Left ventricle myocardium inferior (tissue), 1 donor: ENCODE measurements around the gene ITGA1. TPM values are rescaled to one million over a fixed set of nuclear protein-coding genes. Genes with fewer than 3 reads are reported as not detected.
A peak's percentile ranks its signal among the peaks of the same experiment; 100 is the strongest.

Experiments
- DNase-seq: peaks from one replicate; pipeline ENCODE4 v3.0.0-alpha.2; 2020
- H3K27ac ChIP-seq: fragments of 200-600 bp; replicated peaks from 2 replicates; pipeline ENCODE4 v1.8.0; 2021
- H3K27me3 ChIP-seq: fragments of 200-600 bp; 2 replicates; pipeline ENCODE4 v1.8.0; 2021; ENCODE audit warnings: low read depth
- H3K36me3 ChIP-seq: fragments of 200-600 bp; 2 replicates; pipeline ENCODE4 v1.8.0; 2021
- H3K4me1 ChIP-seq: fragments of 200-600 bp; 2 replicates; pipeline ENCODE4 v1.8.0; 2021
- H3K4me3 ChIP-seq: fragments of 200-600 bp; 2 replicates; pipeline ENCODE4 v1.8.0; 2021; ENCODE audit warnings: mild to moderate bottlenecking, moderate library complexity
- H3K9me3 ChIP-seq: fragments of 200-600 bp; replicated peaks from 2 replicates; pipeline ENCODE4 v1.8.0; 2021
- intact Hi-C: fragments of 100-400 bp; cut with micrococcal nuclease; formaldehyde crosslinking; loops from one replicate; pipeline ENCODE4 v1.11.0; 2022
- total RNA-seq: library from RNA; stranded (reverse); fragmentation: NEBNext Ultra II Directional; extraction: Animal tissue kit (Norgen Biotek cat#: 25700); gene quantifications from one replicate; pipeline ENCODE4 v1.2.1, GENCODE V29; 2021
- TF ChIP-seq, protein P1 (sequence below): fragments of 200-600 bp; IDR thresholded peaks from 2 replicates; pipeline ENCODE4 v1.8.0; 2021; ENCODE audit warnings: antibody characterized with exemption, mild to moderate bottlenecking, borderline replicate concordance
- donor health status: DM: no; HTN: yes; CAD: no; lungs with severe emphysema.

ITGA1 gene
- total RNA-seq, 1 donor from 2014 or later: 28.4 TPM

DNA sequence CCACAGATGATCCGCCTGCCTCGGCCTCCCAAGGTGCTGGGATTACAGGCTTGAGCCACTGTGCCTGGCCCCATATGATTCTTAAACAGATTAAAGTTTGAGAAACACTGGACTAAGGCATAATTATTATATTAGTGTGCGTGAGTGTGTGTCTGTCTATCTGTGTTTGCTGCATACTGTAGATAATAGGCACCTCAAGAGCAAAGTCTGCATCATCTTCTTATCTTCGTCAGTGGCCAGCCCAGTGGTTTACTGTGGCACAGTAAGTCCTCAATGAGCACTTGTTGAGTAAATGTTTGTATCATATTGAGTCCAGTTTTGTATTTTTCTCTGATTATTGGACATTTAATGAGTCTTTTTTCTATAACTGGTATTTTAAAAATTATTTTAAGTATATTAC is 81.7 kb downstream of the ITGA1 start:
- Histone ChIP-seq H3K27me3 (no peaks in the 10 kb centered on the region), H3K9me3 (no peaks in the 10 kb centered on the region), H3K36me3 (peaks cover 5% of the 10 kb centered on the region), H3K27ac (no peak overlapping the region), H3K4me3 (no peak overlapping the region), H3K4me1 (peaks cover 28% of the 10 kb centered on the region)
- DNase-seq: no peak
- TF ChIP-seq, protein P1, sequence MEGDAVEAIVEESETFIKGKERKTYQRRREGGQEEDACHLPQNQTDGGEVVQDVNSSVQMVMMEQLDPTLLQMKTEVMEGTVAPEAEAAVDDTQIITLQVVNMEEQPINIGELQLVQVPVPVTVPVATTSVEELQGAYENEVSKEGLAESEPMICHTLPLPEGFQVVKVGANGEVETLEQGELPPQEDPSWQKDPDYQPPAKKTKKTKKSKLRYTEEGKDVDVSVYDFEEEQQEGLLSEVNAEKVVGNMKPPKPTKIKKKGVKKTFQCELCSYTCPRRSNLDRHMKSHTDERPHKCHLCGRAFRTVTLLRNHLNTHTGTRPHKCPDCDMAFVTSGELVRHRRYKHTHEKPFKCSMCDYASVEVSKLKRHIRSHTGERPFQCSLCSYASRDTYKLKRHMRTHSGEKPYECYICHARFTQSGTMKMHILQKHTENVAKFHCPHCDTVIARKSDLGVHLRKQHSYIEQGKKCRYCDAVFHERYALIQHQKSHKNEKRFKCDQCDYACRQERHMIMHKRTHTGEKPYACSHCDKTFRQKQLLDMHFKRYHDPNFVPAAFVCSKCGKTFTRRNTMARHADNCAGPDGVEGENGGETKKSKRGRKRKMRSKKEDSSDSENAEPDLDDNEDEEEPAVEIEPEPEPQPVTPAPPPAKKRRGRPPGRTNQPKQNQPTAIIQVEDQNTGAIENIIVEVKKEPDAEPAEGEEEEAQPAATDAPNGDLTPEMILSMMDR: no peak
- intact Hi-C loops: no loop called here

DNA sequence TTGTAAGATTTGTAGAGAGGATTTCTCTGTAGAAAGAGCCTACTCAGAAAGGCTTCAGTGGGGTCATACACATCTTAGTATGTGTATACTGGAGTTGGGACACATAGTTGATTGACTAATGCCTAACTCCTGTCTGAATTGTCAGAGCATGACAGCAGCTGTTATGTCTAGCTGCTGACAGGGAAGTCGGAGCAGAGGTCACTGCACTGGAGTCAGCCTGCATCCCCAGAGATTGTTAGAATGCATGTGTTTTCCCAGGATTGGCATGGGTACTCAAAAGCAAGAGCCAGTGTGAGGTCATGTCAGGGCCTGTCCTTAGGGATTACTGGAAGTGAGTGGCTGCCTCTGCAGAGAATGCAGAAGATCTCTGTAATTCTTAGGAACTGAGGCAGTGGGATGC is 82.7 kb downstream of the ITGA1 start:
- intact Hi-C loops: no loop called here
- no peak for DNase-seq

DNA sequence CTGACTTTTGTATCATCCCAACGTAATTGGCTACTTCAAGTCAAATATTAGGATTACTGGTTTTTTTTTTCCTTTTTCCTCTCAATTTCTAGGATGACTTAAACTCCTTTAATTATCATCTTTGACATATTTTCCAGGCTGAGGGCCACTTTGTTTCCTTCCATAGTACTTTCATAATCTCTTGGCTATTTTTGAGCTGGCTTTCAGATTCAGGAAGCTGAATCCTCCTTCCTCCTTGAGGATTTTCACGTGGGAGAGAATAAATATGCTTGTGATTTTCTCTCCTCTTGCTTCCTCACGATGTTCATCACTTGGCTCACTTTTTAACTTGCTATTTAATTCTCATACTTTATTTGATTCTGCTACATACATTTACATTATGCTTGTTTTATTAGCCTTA is 88.1 kb downstream of the ITGA1 start:
- H3K4me3 ChIP-seq: no peak overlapping the region
- H3K9me3 ChIP-seq: no peaks in the 10 kb centered on the region
- H3K27me3 ChIP-seq: no peaks in the 10 kb centered on the region
- DNase-seq: no peak
- H3K4me1 ChIP-seq: peaks cover 15% of the 10 kb centered on the region
- H3K27ac ChIP-seq: peak overlapping the region; percentile 62
- no peaks in the 10 kb centered on the region for H3K36me3 ChIP-seq
- intact Hi-C loops: no loop called here
- TF ChIP-seq, protein P1: no peak

More for the DNA sequence above, 82.7 kb downstream of the ITGA1 start:
- Histone ChIP-seq H3K9me3 (no peaks in the 10 kb centered on the region), H3K27me3 (no peaks in the 10 kb centered on the region), H3K4me1 (peaks cover 22% of the 10 kb centered on the region), H3K27ac (peak overlapping the region; percentile 14), H3K4me3 (no peak overlapping the region), H3K36me3 (peaks cover 5% of the 10 kb centered on the region)
- TF ChIP-seq, protein P1: no peak

DNA sequence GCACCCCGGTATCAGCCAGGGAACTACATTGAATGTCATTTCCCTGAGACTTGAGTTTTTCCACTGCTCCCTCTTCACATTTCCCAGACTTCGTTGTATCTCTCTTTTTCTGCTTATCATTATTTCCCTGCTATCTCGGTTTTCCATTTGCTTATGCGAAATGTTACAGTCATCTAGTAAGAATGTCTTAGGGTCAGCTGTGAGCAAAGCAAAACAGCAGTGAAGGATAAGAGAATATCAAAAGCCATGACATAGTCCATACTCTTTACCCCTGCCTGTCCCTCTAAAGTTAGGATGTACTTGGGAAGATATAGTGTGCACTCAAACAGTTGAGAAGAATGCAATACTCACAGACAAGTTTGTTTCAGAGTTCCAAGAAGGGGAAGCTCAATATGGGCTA is 88.7 kb downstream of the ITGA1 start:
- Histone ChIP-seq H3K4me3 (no peak overlapping the region), H3K27me3 (no peaks in the 10 kb centered on the region), H3K9me3 (no peaks in the 10 kb centered on the region), H3K4me1 (peaks cover 13% of the 10 kb centered on the region), H3K27ac (peak overlapping the region; percentile 62), H3K36me3 (peaks cover 3% of the 10 kb centered on the region)
- intact Hi-C loops: no loop called here
- TF ChIP-seq, protein P1: no peak
- no peak for DNase-seq

DNA sequence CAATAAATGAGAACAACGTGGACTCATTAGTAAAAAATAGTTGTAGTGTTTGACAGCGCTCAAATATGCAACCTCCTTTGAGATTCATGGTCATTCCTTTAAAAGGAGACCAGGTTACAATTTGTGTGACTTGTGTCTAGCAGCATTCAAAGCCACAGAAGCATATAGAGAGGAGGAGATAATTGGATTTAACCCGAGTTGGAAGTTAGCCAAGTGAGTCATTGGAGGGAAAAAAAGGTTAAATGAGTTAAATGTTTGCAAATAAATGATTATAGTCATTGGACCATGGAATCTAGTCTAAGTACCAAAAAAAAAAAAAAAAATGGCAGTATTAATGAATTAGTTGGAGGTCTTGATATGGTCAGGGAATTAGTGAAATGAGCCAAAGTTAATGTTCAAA is 90.9 kb downstream of the ITGA1 start:
- no peak for DNase-seq
- intact Hi-C loops: no loop called here
- Histone ChIP-seq H3K9me3 (no peaks in the 10 kb centered on the region), H3K4me3 (no peak overlapping the region), H3K27ac (no peak overlapping the region), H3K36me3 (peaks cover 11% of the 10 kb centered on the region), H3K27me3 (no peaks in the 10 kb centered on the region), H3K4me1 (peaks cover 13% of the 10 kb centered on the region)
- TF ChIP-seq, protein P1: no peak

DNA sequence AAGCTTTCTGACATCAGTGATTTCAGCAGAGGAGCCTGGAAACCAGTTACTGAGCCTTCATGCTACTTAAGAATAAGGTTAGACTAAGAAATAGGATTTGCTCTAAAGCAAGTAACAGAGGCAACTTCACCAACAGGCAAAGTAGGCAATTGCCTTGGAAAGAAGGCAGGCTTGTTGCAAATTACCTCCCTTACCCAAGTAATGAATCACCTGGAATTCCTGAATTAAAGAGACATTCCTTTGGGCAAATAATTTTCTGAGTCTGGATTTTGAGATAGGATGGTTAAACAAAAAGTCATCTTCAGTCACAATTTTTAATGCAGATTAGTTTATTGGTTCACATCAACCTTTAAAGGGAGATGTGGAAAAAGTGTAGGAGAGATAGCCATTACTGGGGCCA is 92.8 kb downstream of the ITGA1 start:
- intact Hi-C loops: no loop called here
- H3K36me3 ChIP-seq: peaks cover 18% of the 10 kb centered on the region
- no peak for DNase-seq
- H3K4me3 ChIP-seq: no peak overlapping the region
- H3K9me3 ChIP-seq: no peaks in the 10 kb centered on the region
- H3K27ac ChIP-seq: no peak overlapping the region
- TF ChIP-seq, protein P1: no peak
- peaks cover 9% of the 10 kb centered on the region for H3K4me1 ChIP-seq
- no peaks in the 10 kb centered on the region for H3K27me3 ChIP-seq
